Panc1 (cell line): Measurements from ENCODE around the gene SPDYE6. TPM values are rescaled to one million over a fixed set of nuclear protein-coding genes. Genes with fewer than 3 reads are reported as not detected.

Source experiments
- ATAC-seq: fragments of 200-7000 bp; cut with Tn5 transposase; 2 replicates; pipeline ENCODE4 v1.9.1; 2020; ENCODE audit warnings: mild to moderate bottlenecking, moderate library complexity
- BruUV-seq: library from RNA; stranded (reverse); fragments of 400-500 nt; replicated peaks from 2 replicates; lab custom pipeline; 2021; lab: Mats Ljungman, UMichigan
- CTCF ChIA-PET: fragments of 300-600 bp; sonication (Branson Sonifier 250); formaldehyde crosslinking; loops from one replicate; lab custom pipeline; 2022; ENCODE audit warnings: antibody characterized with exemption; lab: Charles Lee
- POLR2A ChIA-PET: fragments of 300-600 bp; sonication (Branson Sonifier 250); formaldehyde crosslinking; loops from one replicate; lab custom pipeline; 2022; ENCODE audit warnings: antibody characterized with exemption; lab: Charles Lee
- DNase-seq: peaks from one replicate; pipeline ENCODE4 v3.0.0-alpha.2; 2010; ENCODE audit warnings: low read depth, low spot score
- H3K27ac ChIP-seq: 2 replicates; pipeline ENCODE4 v1.5.1; 2011; ENCODE audit warnings: mild to moderate bottlenecking, low read length, inconsistent platforms
- H3K27me3 ChIP-seq: fragments of 200-500 bp; sonication (Bioruptor generic); 2 replicates; pipeline ENCODE4 v1.6.0; 2014; ENCODE audit warnings: low read length, inconsistent platforms; ENCODE audit not compliant: control insufficient read depth, insufficient read depth
- H3K36me3 ChIP-seq: fragments of 200-500 bp; sonication (Bioruptor generic); 2 replicates; pipeline ENCODE4 v1.5.1; 2014; ENCODE audit warnings: inconsistent platforms, mild to moderate bottlenecking, low read length, moderate library complexity; ENCODE audit not compliant: control insufficient read depth, insufficient read depth
- H3K4me1 ChIP-seq: 2 replicates; pipeline ENCODE4 v1.5.1; 2011; ENCODE audit warnings: inconsistent platforms, mild to moderate bottlenecking, low read length, moderate library complexity; ENCODE audit not compliant: control insufficient read depth, insufficient read depth
- H3K4me3 ChIP-seq, 2 experiments: 2 replicates each; pipeline ENCODE4 v1.5.1; 2011 to 2012; ENCODE audit warnings: low read depth in 2 of 2, low read length in 2 of 2, mild to moderate bottlenecking in 2 of 2, inconsistent platforms in 1 of 2, moderate library complexity in 1 of 2
- H3K9me3 ChIP-seq: fragments of 200-500 bp; sonication (Bioruptor generic); 2 replicates; pipeline ENCODE4 v1.5.1; 2014; ENCODE audit warnings: low read depth, mild to moderate bottlenecking, inconsistent platforms, low read length, moderate library complexity; ENCODE audit not compliant: control insufficient read depth, insufficient read depth
- CTCF ChIP-seq: fragments of 450-650 bp; IDR thresholded peaks from 2 replicates; pipeline ENCODE4 v1.5.1; 2017; ENCODE audit warnings: mild to moderate bottlenecking
- POLR2AphosphoS5 ChIP-seq: IDR thresholded peaks from 2 replicates; pipeline ENCODE4 v1.6.1; 2012; ENCODE audit warnings: mild to moderate bottlenecking, low read depth, low read length, moderate library complexity
- REST ChIP-seq, 2 experiments: IDR thresholded peaks; 2 replicates each; pipeline ENCODE4 v1.6.1; 2011 to 2012; ENCODE audit warnings: low read depth in 2 of 2, control low read depth in 1 of 2, low read length in 1 of 2, mild to moderate bottlenecking in 1 of 2, moderate library complexity in 1 of 2; ENCODE audit not compliant: insufficient read depth in 1 of 2
- SIN3A ChIP-seq: IDR thresholded peaks from 2 replicates; pipeline ENCODE4 v1.6.1; 2012; ENCODE audit warnings: low read depth, mild to moderate bottlenecking, low read length, moderate library complexity, borderline replicate concordance; ENCODE audit not compliant: insufficient read depth
- TCF7L2 ChIP-seq: IDR thresholded peaks from 2 replicates; pipeline ENCODE4 v1.6.1; 2011; ENCODE audit warnings: mild to moderate bottlenecking, low read depth, low read length, inconsistent platforms
- in situ Hi-C: cut with HindIII; loops from 2 replicates; pipeline ENCODE4 v1.10.0; 2016; ENCODE audit warnings: low sequenced_read_pairs, low pct_unique_long_range_greater_than_20kb
- intact Hi-C: fragments of 100-400 bp; cut with micrococcal nuclease; formaldehyde crosslinking; loops from one replicate; pipeline ENCODE4 v1.10.0; 2022; ENCODE audit not compliant: unreplicated experiment
- total RNA-seq: library from RNA; stranded (reverse); gene quantifications from one replicate; pipeline ENCODE4 v1.2.1, GENCODE V29; 2021; ENCODE audit not compliant: unreplicated experiment

SPDYE6 gene
- total RNA-seq, 1 experiment from 2014 or later, result not detected

DNA sequence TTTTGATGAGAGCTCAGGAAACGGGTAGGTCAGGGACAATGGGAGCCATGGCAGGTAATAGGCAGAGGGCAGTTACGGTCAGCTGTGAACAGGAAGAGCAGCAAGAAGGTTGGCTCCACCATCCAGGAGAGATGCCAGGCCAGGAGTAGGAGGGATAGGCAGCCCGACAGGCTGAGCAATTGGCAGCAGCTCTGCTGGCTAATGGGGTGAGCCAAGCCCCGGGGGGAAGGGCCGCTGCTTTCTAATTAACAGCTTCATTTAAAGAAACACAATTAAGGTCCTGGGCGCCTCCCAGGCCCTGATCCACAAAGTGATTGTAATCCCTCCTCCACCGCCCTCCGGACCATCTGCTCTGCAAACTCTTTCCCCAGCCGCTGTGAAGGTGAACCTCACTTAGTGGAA lies 45.8 kb downstream of the SPDYE6 start:
- H3K9me3 ChIP-seq, result no peaks in the 10 kb centered on the region
- H3K4me1 ChIP-seq, result peaks cover 3% of the 10 kb centered on the region; the same call in 1 of the 2 replicates
- intact Hi-C loops (no loop called here), in situ Hi-C loops (no loop called here)
- POLR2A ChIA-PET, result interaction anchor here (0.7 kb wide), 1 partner anchor 22 kb away, joined by 4 read pairs; no protein-coding TSS in a partner anchor
- no peak overlapping the region for H3K27ac ChIP-seq
- H3K36me3 ChIP-seq, result no peaks in the 10 kb centered on the region
- ATAC-seq (no peak), DNase-seq (no peak)
- H3K4me3 ChIP-seq, result no peak overlapping the region
- no peaks in the 10 kb centered on the region for H3K27me3 ChIP-seq
- CTCF ChIA-PET, result no interaction called here
- TF ChIP-seq CTCF, result no peak
- TF ChIP-seq TCF7L2, result no peak
- no peak for TF ChIP-seq SIN3A
- no peak for TF ChIP-seq POLR2AphosphoS5
- no peak for TF ChIP-seq REST (IDR thresholded peaks at IDR 0.05; ENCODE audit: insufficient read depth in 1 of 2, low read depth in 2 of 2, low read length in 1 of 2)
- BruUV-seq, result no TSS peak

DNA sequence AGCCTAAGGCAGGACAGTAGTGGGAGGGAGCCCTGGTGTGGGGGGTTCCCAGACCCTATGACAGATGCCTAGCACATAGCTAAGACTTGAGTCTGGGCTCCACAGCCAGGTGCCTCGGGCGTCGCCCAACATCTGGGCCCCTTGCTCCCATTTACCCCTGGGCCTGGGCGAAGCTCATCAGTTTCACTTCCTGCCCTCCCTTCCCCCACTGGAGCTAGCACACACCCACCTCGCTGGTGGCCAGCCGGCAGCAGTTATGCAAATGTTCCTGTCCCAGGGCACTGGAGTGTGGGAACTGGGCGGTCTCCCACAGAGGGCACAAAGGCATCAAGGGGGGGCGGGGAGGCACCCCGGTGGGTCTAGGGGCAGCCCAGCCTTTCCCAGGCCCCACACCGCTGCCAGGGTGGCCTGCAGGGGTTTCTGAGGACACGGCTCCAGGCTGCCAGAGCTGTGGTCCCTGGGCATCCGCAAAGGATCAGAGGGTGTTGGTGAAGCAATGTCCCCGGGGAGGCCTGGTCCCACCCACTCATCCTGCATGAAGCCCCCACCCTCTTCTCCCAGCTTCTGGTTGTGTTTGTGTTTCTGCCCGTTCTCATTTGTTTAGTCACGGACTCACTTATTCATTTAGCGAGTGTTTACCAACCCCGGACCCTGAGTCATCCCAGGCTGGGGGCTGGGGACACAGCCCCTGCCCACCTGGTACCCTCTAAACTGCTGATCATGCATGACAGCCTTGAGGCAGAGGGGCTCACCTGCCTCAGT lies 49.1 kb downstream of the SPDYE6 start:
- no TSS peak for BruUV-seq
- Histone ChIP-seq H3K36me3 (no peaks in the 10 kb centered on the region), H3K27me3 (no peaks in the 10 kb centered on the region), H3K9me3 (no peaks in the 10 kb centered on the region), H3K4me1 (peaks cover 3% of the 10 kb centered on the region; the same call in 1 of the 2 replicates), H3K4me3 (no peak overlapping the region), H3K27ac (no peak overlapping the region)
- TF ChIP-seq CTCF, result no peak
- TF ChIP-seq REST (IDR thresholded peaks at IDR 0.05; ENCODE audit: insufficient read depth in 1 of 2, low read depth in 2 of 2, low read length in 1 of 2), result no peak
- no peak for TF ChIP-seq TCF7L2
- TF ChIP-seq POLR2AphosphoS5, result no peak
- POLR2A ChIA-PET, result no interaction called here
- intact Hi-C loops (no loop called here), in situ Hi-C loops (no loop called here)
- ATAC-seq (peak; percentile 42; the same call in 1 of the 2 replicates), DNase-seq (no peak)
- CTCF ChIA-PET, result no interaction called here
